Measurements from ENCODE around the gene DDX46.
"Not testable (repeated sequence)": the region's sequence is repeated elsewhere in the genome, so short reads cannot be mapped to it uniquely, and the experiment has no call there.

- not testable (repeated sequence) for TF ChIP-seq CTCF (IDR thresholded peaks at IDR 0.05; ENCODE audit: control extremely low read depth in 1 of 3, insufficient read depth in 1 of 3, low read depth in 1 of 3, low read length in 3 of 3); MAX (IDR thresholded peaks at IDR 0.05); JUND (IDR thresholded peaks at IDR 0.05; ENCODE audit: low read length); JUN (IDR thresholded peaks at IDR 0.05; ENCODE audit: low read depth, low read length); EP300 (IDR thresholded peaks at IDR 0.05; ENCODE audit: borderline replicate concordance in 1 of 2, low read depth in 2 of 2, low read length in 2 of 2); RFX5 (IDR thresholded peaks at IDR 0.05; ENCODE audit: borderline replicate concordance, low read depth, low read length); RAD21 (IDR thresholded peaks at IDR 0.05 in 1 of 2, conservative IDR thresholded peaks at IDR 0.05 in 1 of 2; ENCODE audit: low read depth in 2 of 2, low read length in 2 of 2); TBP (IDR thresholded peaks at IDR 0.05; ENCODE audit: low read depth, low read length); EZH2 (IDR thresholded peaks at IDR 0.05; ENCODE audit: low read depth, low read length, severe bottlenecking); POLR2A (IDR thresholded peaks at IDR 0.05; ENCODE audit: control extremely low read depth in 1 of 2, low read depth in 2 of 2, low read length in 2 of 2); POLR2AphosphoS5 (IDR thresholded peaks at IDR 0.05; ENCODE audit: low read depth, low read length); RBBP5 (IDR thresholded peaks at IDR 0.05; ENCODE audit: borderline replicate concordance, low read depth, low read length)
These were observed 97.9 kb downstream of the DDX46 start for GRCh38 chr5:134856465-134856864.
